HG03439 (cell line): ENCODE data around the gene GBP4.

Source experiments
- ATAC-seq: cut with Tn5 transposase; IDR thresholded peaks from one replicate; pipeline ENCODE4 v1.9.1; 2021; ENCODE audit warnings: mild to moderate bottlenecking, moderate library complexity; ENCODE audit not compliant: unreplicated experiment

Gene GBP4

DNA sequence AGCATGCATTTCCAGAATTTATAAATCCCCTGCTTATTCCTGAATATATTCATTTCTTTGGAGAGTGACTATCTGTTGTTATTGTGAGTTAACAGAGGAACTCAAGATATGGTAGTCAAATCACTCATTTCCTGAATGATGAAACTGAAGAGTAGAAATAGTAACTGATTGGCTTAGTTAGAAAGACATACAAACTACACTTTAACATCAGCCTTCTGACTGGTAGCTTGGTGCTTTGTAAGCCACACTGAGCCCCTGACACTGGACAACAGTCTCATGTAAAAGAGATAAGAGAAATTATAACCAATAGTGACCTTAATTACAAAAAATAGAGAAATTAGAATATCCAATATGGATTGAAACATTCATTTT lies 27.7 kb downstream of the GBP4 start:
- no peak for ATAC-seq

GRCh38 chr1:89170170-89171066 lies 28.3 kb downstream of the GBP4 start:
- no peak for ATAC-seq

DNA sequence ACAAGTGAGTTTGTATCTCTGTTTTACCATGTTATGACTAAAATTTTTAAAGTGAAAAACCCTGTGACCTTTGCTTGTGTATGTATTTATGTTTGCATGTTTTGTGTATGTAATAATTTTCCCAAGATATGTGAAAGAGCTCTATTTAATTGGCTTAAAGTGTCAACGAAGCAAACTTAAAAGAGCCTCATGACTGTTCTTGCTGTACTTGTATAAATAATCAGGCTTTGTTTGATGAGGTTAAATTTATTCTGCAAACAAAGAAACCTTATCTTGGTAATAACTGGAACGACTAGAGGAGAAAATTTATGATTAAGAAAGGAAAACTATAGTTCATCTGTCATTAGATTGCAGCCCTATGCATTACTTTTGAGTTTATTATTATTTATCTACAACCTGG lies 29.6 kb downstream of the GBP4 start:
- ATAC-seq, result no peak

DNA sequence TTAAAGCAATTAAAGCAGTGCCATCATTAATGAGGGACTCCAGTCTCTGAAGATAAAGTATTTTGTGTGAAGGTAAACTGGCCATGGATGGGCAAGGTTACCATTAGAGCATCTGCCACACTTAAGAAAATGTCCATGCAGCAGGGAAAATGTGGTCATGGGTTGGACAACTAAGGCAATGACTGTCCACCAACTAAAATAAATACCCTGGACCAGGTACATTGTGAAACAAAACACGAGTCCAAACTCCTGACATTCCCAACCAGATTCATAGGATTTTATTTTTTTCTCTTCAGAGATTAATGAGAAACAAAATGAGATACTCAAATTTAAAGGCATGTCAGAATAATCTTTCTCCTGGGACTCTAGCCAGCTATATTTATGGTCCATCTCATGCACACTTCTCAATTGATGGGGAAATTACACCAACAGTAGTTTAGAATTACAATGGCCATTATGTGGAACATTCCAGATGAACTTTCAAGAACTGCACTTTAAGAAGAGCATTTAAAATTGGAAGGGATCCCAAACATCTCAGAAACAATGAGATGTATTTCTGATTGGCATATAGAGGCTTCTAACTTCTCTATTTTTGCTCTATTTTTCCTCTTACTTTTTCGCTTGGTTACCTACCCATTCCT lies 31.0 kb downstream of the GBP4 start:
- no peak for ATAC-seq

- no peak for ATAC-seq
Observed at GRCh38 chr1:89166705-89167104, 32.0 kb downstream of the GBP4 start.

DNA sequence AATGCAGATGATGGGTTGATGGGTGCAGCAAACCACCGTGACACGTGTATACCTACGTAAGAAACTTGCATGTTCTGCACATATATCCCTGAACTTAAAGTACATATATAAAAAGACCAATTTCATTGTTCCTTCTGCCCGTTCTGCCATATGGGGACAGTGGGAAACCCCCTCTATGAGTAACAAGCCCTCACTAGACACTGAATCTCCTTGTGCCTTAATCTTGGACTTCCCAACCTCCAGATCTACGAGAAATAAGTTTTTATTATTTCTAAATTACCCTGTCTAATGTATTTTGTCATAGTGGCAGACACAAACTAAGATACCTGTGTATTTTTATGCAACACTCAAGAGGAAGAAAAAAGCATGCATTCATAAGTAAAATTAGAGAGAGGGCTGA lies 32.9 kb downstream of the GBP4 start:
- no peak for ATAC-seq

GRCh38 chr1:89151047-89151446 lies 47.7 kb downstream of the GBP4 start:
- no peak for ATAC-seq

GRCh38 chr1:89149976-89150375 lies 48.8 kb downstream of the GBP4 start:
- ATAC-seq, result no peak

DNA sequence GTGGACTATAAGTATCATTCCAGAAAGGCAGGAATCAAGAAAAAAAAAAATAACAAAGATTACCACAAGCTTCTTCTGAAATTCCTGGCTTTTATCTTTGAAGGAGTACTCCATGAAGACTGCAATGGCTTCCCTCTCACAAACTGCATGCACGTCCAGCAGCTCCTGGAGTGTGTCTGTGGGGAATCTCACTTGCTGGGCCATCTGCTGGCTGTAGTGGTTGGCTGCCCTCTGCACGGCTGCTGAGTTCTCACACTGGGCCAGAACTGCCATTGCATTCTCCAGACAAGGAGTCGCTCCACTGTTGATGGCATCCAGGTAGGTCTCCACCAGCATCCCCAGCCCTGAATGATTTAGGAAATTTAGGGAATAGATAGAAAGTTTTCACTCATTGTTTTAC lies 49.5 kb downstream of the GBP4 start:
- ATAC-seq, result no peak

- no peak for ATAC-seq
Observed at GRCh38 chr1:89147678-89148658, 50.8 kb downstream of the GBP4 start.

DNA sequence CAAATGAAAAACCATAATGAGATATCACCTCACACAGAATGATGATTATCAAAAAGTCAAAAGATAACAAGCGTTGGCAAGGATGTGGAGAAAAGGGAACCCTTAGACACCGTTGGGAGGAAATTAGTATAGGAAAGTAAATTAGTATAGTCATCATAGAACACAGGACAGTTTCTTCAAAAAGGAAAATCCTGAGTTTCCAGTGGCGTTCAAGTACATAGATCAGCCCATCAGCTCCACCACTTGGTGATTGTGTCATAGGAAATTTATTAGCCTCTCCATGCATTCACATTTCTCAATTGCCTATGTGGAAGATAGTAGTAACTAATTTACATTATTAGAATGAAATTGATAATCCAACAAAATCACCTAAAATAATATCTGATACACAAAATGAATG lies 52.0 kb downstream of the GBP4 start:
- no peak for ATAC-seq

GRCh38 chr1:89143484-89143883 lies 55.3 kb downstream of the GBP4 start:
- no peak for ATAC-seq

DNA sequence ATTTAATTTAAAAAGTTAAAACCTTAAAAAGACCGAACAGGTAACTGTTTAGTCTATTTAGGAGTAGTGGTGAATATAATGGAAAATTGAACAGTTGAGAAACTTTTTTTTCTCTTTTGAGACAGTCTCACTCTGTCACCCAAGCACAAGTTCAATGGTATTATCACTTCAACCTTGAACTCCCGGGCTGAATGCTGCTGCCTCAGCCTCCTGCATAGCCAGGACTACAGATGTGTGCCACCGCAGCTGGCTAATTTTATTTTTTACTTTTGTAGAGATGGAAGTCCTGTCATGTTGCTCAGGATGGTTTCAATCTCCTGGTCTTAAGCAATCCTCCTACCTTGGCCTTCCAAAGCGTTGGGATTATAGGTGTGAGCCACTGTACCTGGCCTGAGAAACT lies 56.6 kb downstream of the GBP4 start:
- no peak for ATAC-seq

GRCh38 chr1:89133747-89134146 lies 65.0 kb downstream of the GBP4 start:
- no peak for ATAC-seq
